Measurements from ENCODE around the gene GRXCR1. TPM values are rescaled to one million over a fixed set of nuclear protein-coding genes. Genes with fewer than 3 reads are reported as not detected.

GRXCR1 gene
- total and polyA plus RNA-seq, 2 of the 13 experiments (the other 11 are each of a cell fraction or from before 2014, with no cell fraction given) = not detected

- FAIRE-seq = no peak
Measured at GRCh38 chr4:43048570-43048969, 156.1 kb downstream of the GRXCR1 start.

More at GRCh38 chr4:43048570-43048969, 156.1 kb downstream of the GRXCR1 start:
- intact Hi-C loops (cut with micrococcal nuclease; ENCODE audit: unreplicated experiment) (no loop called here), in situ Hi-C loops (cut with HindIII; ENCODE audit: extremely low pct_ligation_motif_present, low pct_unique_long_range_greater_than_20kb) (no loop called here)
- Histone ChIP-seq H3K4me2 (ENCODE audit: low read depth, low read length) (no peak overlapping the region), H3K27ac (ENCODE audit: extremely low read length, insufficient read depth, low read length) (no peak overlapping the region), H3K4me1 (ENCODE audit: insufficient read depth, low read length) (no peaks in the 10 kb centered on the region), H3K9me3 (ENCODE audit: low read length) (peaks cover 15% of the 10 kb centered on the region), H3K79me2 (ENCODE audit: insufficient read depth, low read length) (no peaks in the 10 kb centered on the region), H4K20me1 (ENCODE audit: insufficient read depth, low read length) (no peaks in the 10 kb centered on the region), H3K4me3 (replicated peaks in 1 of 3; ENCODE audit: insufficient read depth in 1 of 3, low read depth in 2 of 3, low read length in 3 of 3) (no peak overlapping the region), H3K27me3 (ENCODE audit: control insufficient read depth in 1 of 2, insufficient read depth in 2 of 2, low read length in 2 of 2) (no peaks in the 10 kb centered on the region), H3K36me3 (replicated peaks in 1 of 2; ENCODE audit: control insufficient read depth in 1 of 2, insufficient read depth in 2 of 2, low read length in 2 of 2) (no peaks in the 10 kb centered on the region), H2AFZ (ENCODE audit: low read length) (no peak overlapping the region), H3K9ac (ENCODE audit: insufficient read depth, low read depth, low read length) (no peak overlapping the region)
- BruUV-seq (replicated peaks) = no TSS peak
- POLR2A ChIA-PET = no interaction called here
- no peak for ATAC-seq
- TF ChIP-seq HHEX (CRISPR knock-in tag; IDR thresholded peaks at IDR 0.05) (no peak), KIAA2018 (CRISPR knock-in tag; IDR thresholded peaks at IDR 0.05; ENCODE audit: borderline replicate concordance) (no peak), KAT7 (CRISPR knock-in tag; IDR thresholded peaks at IDR 0.05; ENCODE audit: borderline replicate concordance) (no peak), ZNF138 (CRISPR knock-in tag; IDR thresholded peaks at IDR 0.05; ENCODE audit: low read depth) (no peak)
- CTCF ChIA-PET (ENCODE audit: low intra/inter-chr PET ratio, low total read pairs) = no interaction called here
- no peak for DNase-seq (ENCODE audit: low spot score)
- 2% methylated on average over 5 of the region's 5 CpGs for WGBS (ENCODE audit: low lambda C conversion rate)

All from HepG2 (cell line).